K562 (cell line): ENCODE data around the gene GRAPL. TPM values are rescaled to one million over a fixed set of nuclear protein-coding genes. Genes with fewer than 3 reads are reported as not detected.

Experiments used
- ARHGAP35 ChIP-seq: fragments of 450-650 bp; IDR thresholded peaks from 2 replicates; pipeline ENCODE4 v1.6.1; 2018; ENCODE audit not compliant: partially characterized antibody
- ERF ChIP-seq: fragments of 450-650 bp; formaldehyde crosslinking; IDR thresholded peaks from 2 replicates; pipeline ENCODE4 v1.4.0; 2020; ENCODE audit warnings: mild to moderate bottlenecking, mixed read lengths
- HDAC3 ChIP-seq: fragments of 450-650 bp; IDR thresholded peaks from 2 replicates; pipeline ENCODE4 v1.6.1; 2018; ENCODE audit warnings: borderline replicate concordance, mild to moderate bottlenecking, moderate library complexity; ENCODE audit not compliant: partially characterized antibody
- KDM4B ChIP-seq, 2 experiments: fragments of 450-650 bp in 1 of 2; sonication (generic) in 1 of 2; IDR thresholded peaks; 2 replicates each; pipeline ENCODE4 v1.6.1; 2016 to 2017; ENCODE audit warnings: borderline replicate concordance in 2 of 2, antibody characterized with exemption in 1 of 2, low read depth in 1 of 2, mild to moderate bottlenecking in 1 of 2
- NFXL1 ChIP-seq: fragments of 450-650 bp; formaldehyde crosslinking; IDR thresholded peaks from 2 replicates; pipeline ENCODE4 v1.4.0; 2021; ENCODE audit warnings: mild to moderate bottlenecking
- PHF21A ChIP-seq: fragments of 450-650 bp; IDR thresholded peaks from 2 replicates; pipeline ENCODE4 v1.6.1; 2017; ENCODE audit warnings: low read depth, borderline replicate concordance
- PHF8 ChIP-seq: fragments of 200-600 bp; sonication (generic); IDR thresholded peaks from 2 replicates; pipeline ENCODE4 v1.6.1; 2012; ENCODE audit warnings: mixed run types, mild to moderate bottlenecking, inconsistent platforms, low read length, moderate library complexity, borderline replicate concordance
- POLR2A ChIP-seq: fragments of 450-650 bp; conservative IDR thresholded peaks from 2 replicates; pipeline ENCODE4 v1.6.1; 2016
- POLR2B ChIP-seq: fragments of 450-650 bp; IDR thresholded peaks from 2 replicates; pipeline ENCODE4 v1.6.1; 2018; ENCODE audit warnings: low read depth; ENCODE audit not compliant: partially characterized antibody
- RAD21 ChIP-seq, 2 experiments: fragments of 250-450 bp in 1 of 2; fragments of 450-650 bp in 1 of 2; sonication (Bioruptor Pico) in 1 of 2; formaldehyde crosslinking in 1 of 2; IDR thresholded peaks in 1 of 2; conservative IDR thresholded peaks in 1 of 2; 2 replicates each; pipeline versions ENCODE4 v1.4.0 to v1.8.0; 2020 to 2022; ENCODE audit warnings: mild to moderate bottlenecking in 2 of 2, moderate library complexity in 1 of 2
- ZNF23 ChIP-seq: fragments of 250-450 bp; sonication (Bioruptor Pico); IDR thresholded peaks from 2 replicates; pipeline ENCODE4 v1.4.0; 2020; ENCODE audit warnings: mild to moderate bottlenecking
- ZNF24 ChIP-seq: fragments of 450-650 bp; IDR thresholded peaks from 2 replicates; pipeline ENCODE4 v1.6.1; 2016
- ZNF41 ChIP-seq: fragments of 250-450 bp; sonication (Bioruptor Pico); conservative IDR thresholded peaks from 2 replicates; pipeline ENCODE4 v1.4.0; 2020; ENCODE audit warnings: mild to moderate bottlenecking
- ZNF436 ChIP-seq: fragments of 250-450, 450-650 bp; sonication (Bioruptor Pico); formaldehyde crosslinking; IDR thresholded peaks from 2 replicates; pipeline ENCODE4 v1.7.0; 2020; ENCODE audit warnings: mild to moderate bottlenecking
- ZNF57 ChIP-seq: fragments of 450-650 bp; formaldehyde crosslinking; IDR thresholded peaks from 2 replicates; pipeline ENCODE4 v1.4.0; 2020; ENCODE audit warnings: mild to moderate bottlenecking, moderate library complexity
- ZSCAN29 ChIP-seq: fragments of 450-650 bp; IDR thresholded peaks from 2 replicates; pipeline ENCODE4 v1.6.1; 2017
- polyA plus RNA-seq, 8 experiments: library from polyadenylated mRNA; depleted of rRNA in 4 of 8; stranded (reverse) in 5 of 8; unstranded in 3 of 8; fragments of >200 nt; fragmentation: Nextera tagmentation in 2 of 8; fragmentation: Illumina TruSeq in 1 of 8; extraction: Ambion mirVana in 2 of 8; extraction: Trizol in 1 of 8; gene quantifications; 2 replicates each; pipeline versions ENCODE4 v1.2.1 to v1.2.3, GENCODE V29; 2011 to 2014; ENCODE audit warnings: inconsistent platforms in 1 of 8, missing spikeins in 1 of 8
- total RNA-seq, 7 experiments: library from RNA; depleted of rRNA in 6 of 7; stranded (reverse); fragments of >200 nt in 6 of 7; fragmentation: Illumina TruSeq in 2 of 7; extraction: Trizol in 2 of 7; gene quantifications; 2 replicates each; pipeline versions ENCODE4 v1.2.1 to v1.2.3, GENCODE V29; 2011 to 2021; ENCODE audit warnings: low replicate concordance in 1 of 7
- TF ChIP-seq, protein P1 (sequence below): fragments of 250-450 bp; sonication (Bioruptor Pico); IDR thresholded peaks from 2 replicates; pipeline ENCODE4 v1.5.0; 2021
- TF ChIP-seq, protein P2 (sequence below): fragments of 250-450 bp; sonication (Bioruptor Pico); IDR thresholded peaks from 2 replicates; pipeline ENCODE4 v1.9.0; 2021; ENCODE audit warnings: mild to moderate bottlenecking
- TF ChIP-seq, protein P3 (sequence below), 2 experiments: fragments of 150-350 bp in 1 of 2; IDR thresholded peaks; 2 replicates each; pipeline ENCODE4 v1.6.1; 2012 to 2016; ENCODE audit warnings: low read depth in 2 of 2, low read length in 2 of 2, mild to moderate bottlenecking in 1 of 2, moderate library complexity in 1 of 2
- TF ChIP-seq, protein P4 (sequence below): sonication (generic); formaldehyde crosslinking; IDR thresholded peaks from 2 replicates; pipeline ENCODE4 v1.8.1; 2023; ENCODE audit warnings: mild to moderate bottlenecking, missing genetic modification reagents, moderate library complexity
- TF ChIP-seq, protein P5 (sequence below): fragments of 450-650 bp; formaldehyde crosslinking; IDR thresholded peaks from 2 replicates; pipeline ENCODE4 v1.4.0; 2020; ENCODE audit warnings: mild to moderate bottlenecking, moderate library complexity

Gene GRAPL
- total and polyA plus RNA-seq, 9 of the 15 experiments (the other 6 are each of a cell fraction or from before 2014, with no cell fraction given): 0.22 TPM; not detected in 8

DNA sequence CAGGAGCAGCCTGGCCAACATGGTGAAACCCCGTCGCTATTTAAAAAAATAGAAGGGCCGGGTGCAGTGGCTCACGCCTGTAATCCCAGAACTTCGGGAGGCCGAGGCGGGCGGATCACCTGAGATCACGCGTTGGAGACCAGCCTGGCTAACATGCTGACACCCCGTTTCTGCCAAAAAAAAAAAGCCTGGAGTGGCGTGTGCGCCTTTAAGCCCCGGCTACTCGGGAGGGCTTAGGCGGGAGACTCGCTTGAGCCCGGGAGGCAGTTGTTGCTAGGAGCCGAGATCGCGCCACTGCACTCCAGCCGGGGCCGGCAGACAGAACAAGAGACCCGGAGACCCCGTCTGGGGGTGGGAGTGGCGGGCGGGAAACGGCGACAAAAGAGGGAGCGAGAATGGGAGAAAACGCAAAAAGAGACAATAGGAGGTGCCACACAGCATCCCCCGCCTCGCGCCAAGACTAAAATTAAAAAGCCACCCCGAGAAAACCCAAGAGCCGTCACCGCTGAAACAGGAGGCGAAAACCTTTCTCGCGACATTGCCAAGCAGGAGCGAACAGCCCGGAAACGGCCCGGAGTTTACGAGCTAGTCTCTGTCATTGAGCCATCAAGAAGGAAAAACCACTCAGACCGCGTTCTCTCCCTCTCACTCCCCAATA, 15.5 kb upstream of the GRAPL start (continued):
- TF ChIP-seq, protein P1, sequence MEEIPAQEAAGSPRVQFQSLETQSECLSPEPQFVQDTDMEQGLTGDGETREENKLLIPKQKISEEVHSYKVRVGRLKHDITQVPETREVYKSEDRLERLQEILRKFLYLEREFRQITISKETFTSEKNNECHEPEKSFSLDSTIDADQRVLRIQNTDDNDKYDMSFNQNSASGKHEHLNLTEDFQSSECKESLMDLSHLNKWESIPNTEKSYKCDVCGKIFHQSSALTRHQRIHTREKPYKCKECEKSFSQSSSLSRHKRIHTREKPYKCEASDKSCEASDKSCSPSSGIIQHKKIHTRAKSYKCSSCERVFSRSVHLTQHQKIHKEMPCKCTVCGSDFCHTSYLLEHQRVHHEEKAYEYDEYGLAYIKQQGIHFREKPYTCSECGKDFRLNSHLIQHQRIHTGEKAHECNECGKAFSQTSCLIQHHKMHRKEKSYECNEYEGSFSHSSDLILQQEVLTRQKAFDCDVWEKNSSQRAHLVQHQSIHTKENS (CRISPR knock-in tag): 0 out of 2 replicates have a peak, but pooled peaks have one; percentile 71
- TF ChIP-seq, protein P2, sequence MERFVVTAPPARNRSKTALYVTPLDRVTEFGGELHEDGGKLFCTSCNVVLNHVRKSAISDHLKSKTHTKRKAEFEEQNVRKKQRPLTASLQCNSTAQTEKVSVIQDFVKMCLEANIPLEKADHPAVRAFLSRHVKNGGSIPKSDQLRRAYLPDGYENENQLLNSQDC (CRISPR knock-in tag): peak; percentile 99
- peak in 1 of 2 experiments; percentile 23; a peak in 1 of 4 replicates for TF ChIP-seq RAD21 (CRISPR knock-in tag; conservative IDR thresholded peaks at IDR 0.05 in 1 of 2, IDR thresholded peaks at IDR 0.05 in 1 of 2)
- TF ChIP-seq, protein P3, sequence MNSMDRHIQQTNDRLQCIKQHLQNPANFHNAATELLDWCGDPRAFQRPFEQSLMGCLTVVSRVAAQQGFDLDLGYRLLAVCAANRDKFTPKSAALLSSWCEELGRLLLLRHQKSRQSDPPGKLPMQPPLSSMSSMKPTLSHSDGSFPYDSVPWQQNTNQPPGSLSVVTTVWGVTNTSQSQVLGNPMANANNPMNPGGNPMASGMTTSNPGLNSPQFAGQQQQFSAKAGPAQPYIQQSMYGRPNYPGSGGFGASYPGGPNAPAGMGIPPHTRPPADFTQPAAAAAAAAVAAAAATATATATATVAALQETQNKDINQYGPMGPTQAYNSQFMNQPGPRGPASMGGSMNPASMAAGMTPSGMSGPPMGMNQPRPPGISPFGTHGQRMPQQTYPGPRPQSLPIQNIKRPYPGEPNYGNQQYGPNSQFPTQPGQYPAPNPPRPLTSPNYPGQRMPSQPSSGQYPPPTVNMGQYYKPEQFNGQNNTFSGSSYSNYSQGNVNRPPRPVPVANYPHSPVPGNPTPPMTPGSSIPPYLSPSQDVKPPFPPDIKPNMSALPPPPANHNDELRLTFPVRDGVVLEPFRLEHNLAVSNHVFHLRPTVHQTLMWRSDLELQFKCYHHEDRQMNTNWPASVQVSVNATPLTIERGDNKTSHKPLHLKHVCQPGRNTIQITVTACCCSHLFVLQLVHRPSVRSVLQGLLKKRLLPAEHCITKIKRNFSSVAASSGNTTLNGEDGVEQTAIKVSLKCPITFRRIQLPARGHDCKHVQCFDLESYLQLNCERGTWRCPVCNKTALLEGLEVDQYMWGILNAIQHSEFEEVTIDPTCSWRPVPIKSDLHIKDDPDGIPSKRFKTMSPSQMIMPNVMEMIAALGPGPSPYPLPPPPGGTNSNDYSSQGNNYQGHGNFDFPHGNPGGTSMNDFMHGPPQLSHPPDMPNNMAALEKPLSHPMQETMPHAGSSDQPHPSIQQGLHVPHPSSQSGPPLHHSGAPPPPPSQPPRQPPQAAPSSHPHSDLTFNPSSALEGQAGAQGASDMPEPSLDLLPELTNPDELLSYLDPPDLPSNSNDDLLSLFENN (IDR thresholded peaks at IDR 0.05; ENCODE audit: low read depth in 2 of 2, low read length in 2 of 2): peak in 1 of 2 experiments; percentile 59; a peak in 1 of 4 replicates
- TF ChIP-seq NFXL1: peak; percentile 96
- peak; percentile 95 for TF ChIP-seq ZNF41
- TF ChIP-seq, protein P4, sequence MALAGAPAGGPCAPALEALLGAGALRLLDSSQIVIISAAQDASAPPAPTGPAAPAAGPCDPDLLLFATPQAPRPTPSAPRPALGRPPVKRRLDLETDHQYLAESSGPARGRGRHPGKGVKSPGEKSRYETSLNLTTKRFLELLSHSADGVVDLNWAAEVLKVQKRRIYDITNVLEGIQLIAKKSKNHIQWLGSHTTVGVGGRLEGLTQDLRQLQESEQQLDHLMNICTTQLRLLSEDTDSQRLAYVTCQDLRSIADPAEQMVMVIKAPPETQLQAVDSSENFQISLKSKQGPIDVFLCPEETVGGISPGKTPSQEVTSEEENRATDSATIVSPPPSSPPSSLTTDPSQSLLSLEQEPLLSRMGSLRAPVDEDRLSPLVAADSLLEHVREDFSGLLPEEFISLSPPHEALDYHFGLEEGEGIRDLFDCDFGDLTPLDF (CRISPR knock-in tag): peak; percentile 79
- TF ChIP-seq ARHGAP35: peak; percentile 98
- TF ChIP-seq ZNF23 (CRISPR knock-in tag): peak; percentile 84
- peak; percentile 95 for TF ChIP-seq ZNF436 (CRISPR knock-in tag)
- peak; percentile 61; the same call in 1 of the 2 replicates for TF ChIP-seq PHF21A
- peak; percentile 99 for TF ChIP-seq POLR2B
- 0 out of 4 replicates have a peak, but pooled peaks of 1 of the 2 experiments have one; percentile 61 for TF ChIP-seq KDM4B (IDR thresholded peaks at IDR 0.05; ENCODE audit: borderline replicate concordance in 2 of 2, low read depth in 1 of 2)
- TF ChIP-seq POLR2A: peak; percentile 100
- TF ChIP-seq ZSCAN29: 0 out of 2 replicates have a peak, but pooled peaks have one; percentile 61
- peak; percentile 99 for TF ChIP-seq ERF (CRISPR knock-in tag)
- TF ChIP-seq, protein P5, sequence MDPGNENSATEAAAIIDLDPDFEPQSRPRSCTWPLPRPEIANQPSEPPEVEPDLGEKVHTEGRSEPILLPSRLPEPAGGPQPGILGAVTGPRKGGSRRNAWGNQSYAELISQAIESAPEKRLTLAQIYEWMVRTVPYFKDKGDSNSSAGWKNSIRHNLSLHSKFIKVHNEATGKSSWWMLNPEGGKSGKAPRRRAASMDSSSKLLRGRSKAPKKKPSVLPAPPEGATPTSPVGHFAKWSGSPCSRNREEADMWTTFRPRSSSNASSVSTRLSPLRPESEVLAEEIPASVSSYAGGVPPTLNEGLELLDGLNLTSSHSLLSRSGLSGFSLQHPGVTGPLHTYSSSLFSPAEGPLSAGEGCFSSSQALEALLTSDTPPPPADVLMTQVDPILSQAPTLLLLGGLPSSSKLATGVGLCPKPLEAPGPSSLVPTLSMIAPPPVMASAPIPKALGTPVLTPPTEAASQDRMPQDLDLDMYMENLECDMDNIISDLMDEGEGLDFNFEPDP (CRISPR knock-in tag): peak; percentile 99
- TF ChIP-seq ZNF24: peak; percentile 63; the same call in 1 of the 2 replicates
- peak; percentile 17; the same call in 1 of the 2 replicates for TF ChIP-seq PHF8
- TF ChIP-seq ZNF57 (CRISPR knock-in tag): peak; percentile 96
- peak; percentile 78 for TF ChIP-seq HDAC3
